CMK (cell line): ENCODE measurements around the gene RNF41.
A peak's percentile ranks its signal among the peaks of the same experiment; 100 is the strongest.

ENCODE experiments used
- DNase-seq: peaks from one replicate; pipeline ENCODE4 v3.0.0-alpha.2; 2010; ENCODE audit warnings: low read depth

RNF41 gene

GRCh38 chr12:56243731-56244181 lies 22.0 kb upstream of the RNF41 start:
- DNase-seq, result no peak

GRCh38 chr12:56242986-56243385 lies 21.3 kb upstream of the RNF41 start:
- no peak for DNase-seq

- peak; percentile 63 for DNase-seq
Observed at GRCh38 chr12:56241424-56242303, 19.9 kb upstream of the RNF41 start.

GRCh38 chr12:56237552-56237951 lies 15.8 kb upstream of the RNF41 start:
- no peak for DNase-seq

GRCh38 chr12:56236985-56237384 lies 15.3 kb upstream of the RNF41 start:
- DNase-seq, result no peak

GRCh38 chr12:56236091-56236490 lies 14.4 kb upstream of the RNF41 start:
- DNase-seq, result no peak

- DNase-seq, result no peak
Observed at GRCh38 chr12:56234746-56235436, 13.2 kb upstream of the RNF41 start.

GRCh38 chr12:56231184-56231582 lies 9.5 kb upstream of the RNF41 start:
- no peak for DNase-seq

GRCh38 chr12:56230432-56231183 lies 8.9 kb upstream of the RNF41 start:
- no peak for DNase-seq

GRCh38 chr12:56229916-56230431 lies 8.3 kb upstream of the RNF41 start, which contains the start of gene SLC39A5:
Gene SLC39A5 (plus strand): TSS chr12:56230051. CDS start chr12:56231275, 1,224 bp downstream.
- no peak for DNase-seq

GRCh38 chr12:56229082-56229481 lies 7.4 kb upstream of the RNF41 start:
- DNase-seq, result no peak

- DNase-seq, result no peak
Observed at GRCh38 chr12:56224954-56225353, 3.2 kb upstream of the RNF41 start.

- peak; percentile 85 for DNase-seq
Observed at GRCh38 chr12:56224102-56224701, 2.5 kb upstream of the RNF41 start, which contains the start of gene NABP2. Gene NABP2 (plus strand): TSS chr12:56224342. CDS start chr12:56224857, 515 bp downstream.

GRCh38 chr12:56223571-56224101 lies 1.9 kb upstream of the RNF41 start:
- no peak for DNase-seq

GRCh38 chr12:56222531-56222895 lies 791 bp upstream of the RNF41 start:
- DNase-seq, result no peak

GRCh38 chr12:56221232-56221756 lies 428 bp downstream of the RNF41 start:
- no peak for DNase-seq

GRCh38 chr12:56220611-56221231 lies 1.0 kb downstream of the RNF41 start:
- DNase-seq, result no peak

- no peak for DNase-seq
Observed at GRCh38 chr12:56219840-56220239, 1.9 kb downstream of the RNF41 start.

GRCh38 chr12:56216461-56216860 lies 5.3 kb downstream of the RNF41 start:
- DNase-seq, result no peak

- no peak for DNase-seq
Observed at GRCh38 chr12:56213878-56214277, 7.8 kb downstream of the RNF41 start.

GRCh38 chr12:56212361-56212760 lies 9.4 kb downstream of the RNF41 start:
- no peak for DNase-seq
